HG02938 (cell line): ENCODE measurements around the gene RAPGEF1.
"Not testable (repeated sequence)": the region's sequence is repeated elsewhere in the genome, so short reads cannot be mapped to it uniquely, and the experiment has no call there.

ENCODE experiments used
- ATAC-seq: cut with Tn5 transposase; IDR thresholded peaks from one replicate; pipeline ENCODE4 v1.9.1; 2021; ENCODE audit warnings: mild to moderate bottlenecking, moderate library complexity; ENCODE audit not compliant: unreplicated experiment

The RAPGEF1 gene

DNA sequence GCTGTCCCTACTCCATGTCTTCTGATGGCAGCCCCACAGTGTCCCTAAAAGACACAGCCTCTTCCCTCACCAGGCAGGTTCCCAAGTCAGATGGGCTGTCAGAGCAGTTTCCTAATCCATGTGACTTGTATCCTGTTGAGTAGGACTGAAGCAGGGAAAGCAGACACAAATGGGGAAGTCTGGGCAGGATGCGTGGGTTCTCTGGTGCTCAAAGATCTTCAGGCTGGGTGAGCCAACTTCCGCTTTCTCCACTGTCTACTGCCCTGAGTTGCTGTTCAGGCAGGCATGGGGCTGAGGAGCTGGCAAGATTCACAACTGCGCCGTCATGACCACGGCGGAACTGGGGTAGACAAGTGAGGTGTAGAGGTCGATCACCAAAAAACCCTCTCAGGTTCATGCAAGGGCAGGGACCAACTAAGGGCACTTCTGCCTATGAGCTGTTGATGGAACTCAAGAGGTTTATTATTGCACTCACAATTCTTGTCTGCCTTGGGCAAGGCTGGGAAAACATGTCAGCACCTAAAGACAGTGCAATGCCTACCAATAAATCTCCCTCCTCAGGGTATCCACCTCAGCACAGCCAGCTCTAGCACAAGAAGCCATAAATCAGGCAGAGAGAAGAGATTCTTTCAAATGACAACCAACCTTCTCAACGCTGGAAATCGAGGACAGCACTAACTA is 83.4 kb downstream of the RAPGEF1 start:
- peak; percentile 57 for ATAC-seq

DNA sequence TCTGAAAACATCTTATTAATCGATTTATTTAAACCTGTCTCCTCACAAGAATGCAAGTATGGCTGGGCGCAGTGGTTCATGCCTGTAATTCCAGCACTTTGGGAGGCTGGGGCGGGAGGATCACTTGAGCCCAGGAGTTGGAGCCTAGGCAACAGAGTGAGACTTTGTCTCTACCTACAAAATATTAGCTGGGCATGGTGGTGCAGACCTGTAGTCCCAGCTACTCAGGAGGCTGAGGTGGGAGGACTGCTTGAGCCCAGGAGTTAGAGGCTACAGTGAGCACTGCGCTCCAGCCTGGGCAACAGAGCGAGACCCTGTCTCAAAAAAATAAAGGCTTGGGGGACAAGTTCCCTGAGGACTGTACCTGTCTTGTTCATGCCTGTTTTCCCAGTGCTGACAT is 85.5 kb downstream of the RAPGEF1 start:
- ATAC-seq = not testable (repeated sequence)

GRCh38 chr9:131651599-131651998 is 88.3 kb downstream of the RAPGEF1 start:
- ATAC-seq = no peak

DNA sequence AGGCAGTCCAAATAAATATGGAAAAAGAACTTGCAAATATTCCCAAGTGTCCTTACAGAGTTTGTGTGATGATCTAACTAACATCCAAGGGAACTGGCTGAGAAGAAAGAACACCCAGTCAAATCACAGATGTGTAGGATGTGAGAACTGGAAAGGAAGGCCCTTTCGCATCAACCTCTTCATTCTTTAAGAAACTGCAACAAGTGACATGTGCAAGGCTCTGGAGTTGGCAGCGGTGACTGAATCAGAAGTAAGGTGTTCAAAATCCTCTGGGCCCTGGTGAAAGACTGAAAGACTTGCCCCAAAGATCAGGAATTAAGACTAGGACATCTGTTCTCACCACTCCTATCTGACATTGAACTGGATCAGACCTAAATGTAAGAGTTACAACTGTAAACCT is 88.7 kb downstream of the RAPGEF1 start:
- no peak for ATAC-seq

DNA sequence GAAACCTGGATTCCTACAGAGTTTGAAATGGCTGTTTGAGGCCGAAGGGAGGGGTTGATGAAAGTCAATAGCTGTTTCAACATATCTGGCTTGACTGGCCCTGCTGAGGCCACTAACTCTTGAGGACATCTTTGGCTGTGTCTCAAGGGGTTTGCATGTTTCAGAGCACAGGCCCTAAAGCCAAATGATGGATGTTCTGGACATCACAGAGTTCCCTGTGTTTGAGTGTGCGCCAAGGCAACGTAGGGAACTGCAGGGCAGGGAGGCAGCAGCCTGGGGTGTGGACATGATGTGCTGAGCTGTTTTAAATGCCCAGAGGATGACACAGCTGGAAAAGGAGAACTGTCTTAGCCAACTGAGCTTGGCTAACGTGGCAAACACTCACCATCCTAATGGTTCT is 89.6 kb downstream of the RAPGEF1 start:
- no peak for ATAC-seq

DNA sequence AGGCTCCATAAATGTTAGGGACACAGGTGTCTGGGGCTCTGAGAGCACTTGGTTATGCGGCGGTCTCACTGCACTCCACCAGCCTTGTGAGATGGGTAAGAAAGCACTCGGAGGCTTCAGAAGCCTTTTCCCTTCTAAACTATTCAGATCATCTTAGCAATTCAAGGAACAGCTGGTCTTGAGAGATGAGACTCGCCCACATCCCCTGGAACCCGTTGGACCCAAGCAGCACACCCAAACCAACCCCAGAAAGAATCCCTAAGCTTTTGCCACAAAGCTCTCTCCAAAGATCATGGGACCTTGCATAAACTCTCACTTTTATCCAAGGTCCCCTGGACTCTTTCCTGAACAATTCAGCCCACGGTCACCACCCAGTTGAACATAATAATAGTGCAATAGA is 90.2 kb downstream of the RAPGEF1 start:
- no peak for ATAC-seq

- ATAC-seq = no peak
Measured at GRCh38 chr9:131645078-131645776, 94.6 kb downstream of the RAPGEF1 start.

- ATAC-seq = peak; percentile 53
Measured at GRCh38 chr9:131642496-131643083, 97.3 kb downstream of the RAPGEF1 start.

GRCh38 chr9:131641618-131642495 is 98.0 kb downstream of the RAPGEF1 start:
- ATAC-seq = no peak

DNA sequence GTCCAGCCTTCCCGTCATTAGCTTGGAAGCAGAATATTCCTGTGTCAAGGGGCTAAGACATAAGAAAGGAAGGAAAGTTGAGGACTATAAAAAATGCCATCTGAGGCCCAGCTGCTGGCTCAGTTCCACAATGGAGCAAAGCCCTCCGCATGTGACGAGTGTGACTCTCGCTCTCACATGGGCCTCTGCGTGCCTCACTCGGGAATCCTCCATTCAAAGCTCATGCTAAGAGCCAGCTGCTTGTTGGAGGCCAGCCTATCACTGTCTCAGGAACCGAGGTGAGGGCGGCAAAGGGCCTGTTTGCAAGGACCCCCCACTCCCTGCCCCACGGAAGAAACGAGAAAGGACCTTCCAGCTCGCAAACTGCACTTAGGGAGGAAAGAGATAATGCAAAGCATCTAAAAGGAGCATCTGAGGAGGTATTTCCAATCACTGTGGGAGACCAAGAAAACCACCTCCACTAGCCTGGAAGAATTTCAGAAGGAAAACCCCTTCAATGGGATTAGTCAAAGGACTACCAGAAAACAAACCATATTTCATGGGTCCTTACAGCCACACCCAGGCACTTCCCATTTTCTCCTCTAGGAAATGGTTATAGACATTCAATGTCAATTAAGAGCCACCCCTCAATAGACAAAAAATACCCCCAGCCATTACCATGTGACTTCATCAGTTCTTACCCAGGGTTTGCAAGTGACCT is 99.3 kb downstream of the RAPGEF1 start:
- ATAC-seq = no peak

DNA sequence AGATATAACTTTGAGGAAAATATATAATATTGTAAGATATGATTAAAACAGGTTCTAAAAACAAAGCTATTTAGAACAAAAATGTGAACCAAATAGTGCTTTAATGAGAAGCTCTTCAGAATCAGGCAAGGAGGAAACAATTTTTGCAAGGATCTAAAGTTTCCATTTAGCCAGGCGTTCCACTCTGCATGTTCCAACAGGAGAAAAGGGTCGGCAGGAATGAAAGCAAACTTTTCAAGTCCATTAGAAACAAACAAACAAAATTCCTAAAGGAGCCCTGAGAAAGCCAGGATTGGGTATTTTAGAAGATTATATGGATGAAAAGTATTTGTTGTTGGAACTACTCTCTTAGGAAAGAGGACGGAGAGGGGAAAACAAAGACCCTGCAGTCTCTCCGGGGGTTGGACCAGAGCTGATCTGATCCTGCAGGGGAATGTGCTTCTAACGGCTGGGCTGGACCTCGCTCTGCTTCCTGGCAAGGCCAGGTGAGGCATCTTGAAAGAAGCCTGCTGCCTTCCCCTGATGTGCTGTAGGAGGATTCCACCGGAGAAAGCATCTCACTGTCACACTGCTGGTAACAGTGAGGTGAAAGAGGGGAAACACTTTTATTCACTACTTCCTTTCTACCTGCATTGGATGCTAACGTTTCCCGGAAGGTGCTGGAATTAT is 100.0 kb downstream of the RAPGEF1 start:
- ATAC-seq = no peak

GRCh38 chr9:131636593-131636992 is 103.3 kb downstream of the RAPGEF1 start:
- no peak for ATAC-seq

DNA sequence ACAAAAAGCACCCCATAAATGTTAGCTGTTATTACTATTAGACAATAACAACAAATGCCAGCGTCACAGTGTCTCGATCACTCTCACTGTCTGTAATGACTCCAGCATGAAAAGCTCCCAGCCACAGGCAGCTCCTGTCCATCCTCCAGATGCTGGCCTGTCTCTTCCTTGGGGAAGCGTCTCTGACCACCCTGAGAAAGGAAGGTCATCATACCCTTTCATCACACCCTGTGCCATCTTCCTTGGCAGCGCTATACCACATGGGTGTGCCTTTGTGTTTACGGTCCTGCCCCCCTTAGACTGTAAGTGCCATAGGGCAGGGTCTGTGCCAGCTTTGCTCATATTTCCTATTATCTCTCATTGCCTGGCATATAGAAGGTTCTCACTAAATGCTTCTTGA is 104.0 kb downstream of the RAPGEF1 start:
- no peak for ATAC-seq

- no peak for ATAC-seq
Measured at GRCh38 chr9:131635285-131635684, 104.6 kb downstream of the RAPGEF1 start.

DNA sequence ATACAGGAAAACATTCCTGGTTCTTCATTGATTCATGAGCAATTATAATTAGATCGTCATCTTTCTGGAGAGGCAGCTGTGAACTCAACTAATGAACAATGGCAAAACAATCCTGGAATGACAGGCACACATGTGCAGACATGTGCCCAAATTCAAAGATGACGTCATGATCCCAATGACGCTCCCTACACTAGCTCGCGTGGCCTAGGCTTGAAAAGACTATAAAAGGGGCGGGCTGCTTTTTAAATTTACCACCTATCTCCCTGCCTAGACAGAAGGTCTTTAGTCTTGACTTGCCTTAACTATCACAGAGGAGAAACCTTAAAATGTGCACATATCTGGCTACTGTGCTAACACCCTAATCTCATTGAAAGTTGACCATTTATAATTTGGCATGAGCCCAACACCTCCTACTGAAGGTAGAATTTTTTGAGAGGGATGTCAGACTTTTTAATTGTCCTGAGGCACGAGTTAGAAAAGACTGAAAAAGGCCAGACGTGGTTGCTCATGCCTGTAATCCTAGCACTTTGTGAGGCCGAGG is 106.3 kb downstream of the RAPGEF1 start:
- no peak for ATAC-seq

- ATAC-seq = no peak
Measured at GRCh38 chr9:131631306-131631705, 108.6 kb downstream of the RAPGEF1 start.

DNA sequence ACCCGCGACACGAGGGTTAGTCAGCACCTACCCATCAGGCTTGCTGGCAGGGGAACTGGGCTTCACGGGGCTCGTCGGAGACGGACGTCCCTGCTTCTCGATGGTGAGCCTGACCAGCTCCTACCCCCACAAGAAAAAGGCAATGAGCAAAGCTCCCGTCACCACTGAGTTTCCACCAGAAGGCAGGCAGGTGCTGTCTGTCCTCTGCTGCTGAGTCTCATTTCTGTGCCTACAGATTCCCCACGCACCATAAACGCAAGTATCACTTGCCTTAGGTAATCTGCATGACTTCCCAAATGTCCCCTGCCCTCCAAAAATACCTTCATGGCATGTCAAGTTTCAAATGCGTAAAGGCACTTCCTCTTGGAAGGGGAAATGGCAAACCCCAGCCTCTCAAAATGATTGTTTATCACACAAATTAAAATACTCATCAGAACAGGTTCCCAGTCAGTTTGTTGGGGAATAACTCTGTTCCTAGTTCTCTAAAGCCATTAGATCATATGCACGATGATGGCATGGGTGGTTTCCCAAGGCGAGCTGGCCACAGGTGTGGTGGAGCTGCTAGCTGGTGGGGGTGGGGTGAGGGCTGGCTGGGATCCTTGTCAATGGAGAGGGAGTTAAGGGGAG is 109.6 kb downstream of the RAPGEF1 start:
- no peak for ATAC-seq

GRCh38 chr9:131629825-131630204 is 110.1 kb downstream of the RAPGEF1 start:
- ATAC-seq = no peak

DNA sequence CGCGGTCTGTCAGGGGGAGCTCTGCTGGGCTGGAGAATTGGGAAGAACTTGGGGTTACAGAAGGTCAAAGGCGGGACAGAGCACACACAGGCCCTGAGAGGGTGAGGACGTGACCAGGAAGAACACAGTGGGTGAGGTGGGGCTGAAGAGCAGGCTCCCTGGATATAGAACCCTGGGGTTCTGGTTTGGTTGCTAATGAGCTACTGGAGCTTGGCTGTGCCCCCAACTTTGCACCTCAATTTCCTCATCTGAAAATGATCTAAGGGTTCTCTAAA is 110.7 kb downstream of the RAPGEF1 start:
- ATAC-seq = no peak
